Measurements from ENCODE around the gene KDM3A. TPM values are rescaled to one million over a fixed set of nuclear protein-coding genes. Genes with fewer than 3 reads are reported as not detected.

The KDM3A gene
- total RNA-seq, 1 donor = 28.9 TPM

- no peak overlapping the region for H3K4me3 ChIP-seq (ENCODE audit: low read depth, low read length)
- no peak for TF ChIP-seq CTCF (IDR thresholded peaks at IDR 0.05; ENCODE audit: insufficient read depth, low read length)
Measured at GRCh38 chr2:86520153-86520552, 79.0 kb downstream of the KDM3A start.

GRCh38 chr2:86521922-86522321 is 80.8 kb downstream of the KDM3A start:
- no peak for DNase-seq (ENCODE audit: low read depth)
- no peak for TF ChIP-seq CTCF (IDR thresholded peaks at IDR 0.05; ENCODE audit: insufficient read depth, low read length)
- H3K4me3 ChIP-seq (ENCODE audit: low read depth, low read length) = no peak overlapping the region

More at GRCh38 chr2:86520153-86520552, 79.0 kb downstream of the KDM3A start:
- no peak for DNase-seq (ENCODE audit: low read depth)

GRCh38 chr2:86522711-86523110 is 81.5 kb downstream of the KDM3A start:
- DNase-seq (ENCODE audit: low read depth) = no peak
- TF ChIP-seq CTCF (IDR thresholded peaks at IDR 0.05; ENCODE audit: insufficient read depth, low read length) = no peak

GRCh38 chr2:86523491-86523890 is 82.3 kb downstream of the KDM3A start:
- TF ChIP-seq CTCF (IDR thresholded peaks at IDR 0.05; ENCODE audit: insufficient read depth, low read length) = no peak
- H3K4me3 ChIP-seq (ENCODE audit: low read depth, low read length) = no peak overlapping the region
- no peak for DNase-seq (ENCODE audit: low read depth)

More at GRCh38 chr2:86522711-86523110, 81.5 kb downstream of the KDM3A start:
- H3K4me3 ChIP-seq (ENCODE audit: low read depth, low read length) = no peak overlapping the region

- no peak for TF ChIP-seq CTCF (IDR thresholded peaks at IDR 0.05; ENCODE audit: insufficient read depth, low read length)
- H3K4me3 ChIP-seq (ENCODE audit: low read depth, low read length) = no peak overlapping the region
- no peak for DNase-seq (ENCODE audit: low read depth)
Measured at GRCh38 chr2:86525421-86526340, 84.5 kb downstream of the KDM3A start.

- TF ChIP-seq CTCF (IDR thresholded peaks at IDR 0.05; ENCODE audit: insufficient read depth, low read length) = no peak
- DNase-seq (ENCODE audit: low read depth) = no peak
Measured at GRCh38 chr2:86533589-86533988, 92.4 kb downstream of the KDM3A start.

More at GRCh38 chr2:86533589-86533988, 92.4 kb downstream of the KDM3A start:
- H3K4me3 ChIP-seq (ENCODE audit: low read depth, low read length) = no peak overlapping the region

All from fibroblast of the aortic adventitia (primary cell).